H9 (cell line): Measurements from ENCODE around the gene LAMA3. TPM values are rescaled to one million over a fixed set of nuclear protein-coding genes. Genes with fewer than 3 reads are reported as not detected.

Source experiments
- DNase-seq: peaks from one replicate; pipeline ENCODE4 v3.0.0-alpha.2; 2017
- H2AFZ ChIP-seq: one replicate; pipeline ENCODE4 v1.6.1; 2013; ENCODE audit warnings: mild to moderate bottlenecking, low read length, control low read depth, moderate library complexity
- H2AK5ac ChIP-seq: 2 replicates; pipeline ENCODE4 v1.6.1; 2013; ENCODE audit warnings: low read length, control low read depth, mixed read lengths; ENCODE audit not compliant: insufficient read length
- H2BK120ac ChIP-seq: one replicate; pipeline ENCODE4 v1.6.1; 2013; ENCODE audit warnings: low read depth, mild to moderate bottlenecking, low read length, control low read depth, inconsistent platforms; ENCODE audit not compliant: poor library complexity, severe bottlenecking
- H2BK12ac ChIP-seq: 2 replicates; pipeline ENCODE4 v1.6.1; 2013; ENCODE audit warnings: low read length, control low read depth, mixed read lengths, low read depth; ENCODE audit not compliant: insufficient read length
- H2BK15ac ChIP-seq: 2 replicates; pipeline ENCODE4 v1.6.1; 2013; ENCODE audit warnings: low read depth, low read length, control low read depth
- H2BK20ac ChIP-seq: one replicate; pipeline ENCODE4 v1.6.1; 2013; ENCODE audit warnings: low read depth, mild to moderate bottlenecking, low read length, control low read depth, inconsistent platforms; ENCODE audit not compliant: poor library complexity, severe bottlenecking
- H2BK5ac ChIP-seq: 2 replicates; pipeline ENCODE4 v1.6.1; 2013; ENCODE audit warnings: low read length, control low read depth, mixed read lengths; ENCODE audit not compliant: insufficient read length
- H3K14ac ChIP-seq: 2 replicates; pipeline ENCODE4 v1.6.1; 2013; ENCODE audit warnings: low read length, control low read depth; ENCODE audit not compliant: insufficient read depth
- H3K18ac ChIP-seq: 2 replicates; pipeline ENCODE4 v1.6.1; 2013; ENCODE audit warnings: low read depth, mild to moderate bottlenecking, mixed read lengths, low read length, control low read depth; ENCODE audit not compliant: insufficient read length
- H3K23ac ChIP-seq: 2 replicates; pipeline ENCODE4 v1.6.1; 2013; ENCODE audit warnings: low read length, control low read depth, mixed read lengths, low read depth; ENCODE audit not compliant: insufficient read length
- H3K23me2 ChIP-seq: 2 replicates; pipeline ENCODE4 v1.6.1; 2013; ENCODE audit warnings: low read depth, mild to moderate bottlenecking, mixed read lengths, low read length, control low read depth; ENCODE audit not compliant: insufficient read length, poor library complexity, severe bottlenecking
- H3K27ac ChIP-seq: 2 replicates; pipeline ENCODE4 v1.5.1; 2013; ENCODE audit warnings: low read length, control low read depth, mixed read lengths, low read depth; ENCODE audit not compliant: insufficient read length
- H3K27me3 ChIP-seq: 2 replicates; pipeline ENCODE4 v1.6.1; 2013; ENCODE audit warnings: low read length, control low read depth, inconsistent platforms; ENCODE audit not compliant: insufficient read depth
- H3K4ac ChIP-seq: 2 replicates; pipeline ENCODE4 v1.6.1; 2013; ENCODE audit warnings: low read depth, mild to moderate bottlenecking, control low read depth, inconsistent platforms, low read length, moderate library complexity
- H3K4me1 ChIP-seq: 2 replicates; pipeline ENCODE4 v1.6.1; 2013; ENCODE audit warnings: low read length, control low read depth, inconsistent platforms; ENCODE audit not compliant: insufficient read depth
- H3K4me2 ChIP-seq: 2 replicates; pipeline ENCODE4 v1.6.1; 2013; ENCODE audit warnings: low read length, control low read depth, mixed read lengths; ENCODE audit not compliant: insufficient read length, insufficient read depth
- H3K56ac ChIP-seq: 2 replicates; pipeline ENCODE4 v1.6.1; 2013; ENCODE audit warnings: low read depth, mild to moderate bottlenecking, mixed read lengths, low read length, control low read depth; ENCODE audit not compliant: insufficient read length
- H3K79me1 ChIP-seq: 2 replicates; pipeline ENCODE4 v1.6.1; 2013; ENCODE audit warnings: low read depth, mild to moderate bottlenecking, moderate library complexity, low read length, control low read depth, inconsistent platforms; ENCODE audit not compliant: insufficient read depth, poor library complexity, severe bottlenecking
- H3K79me2 ChIP-seq: 2 replicates; pipeline ENCODE4 v1.6.1; 2013; ENCODE audit warnings: low read length, control low read depth, inconsistent platforms; ENCODE audit not compliant: insufficient read depth
- H3K9ac ChIP-seq: 2 replicates; pipeline ENCODE4 v1.6.1; 2013; ENCODE audit warnings: low read length, control low read depth, mixed read lengths; ENCODE audit not compliant: insufficient read length; ENCODE audit errors: extremely low read depth
- H3K9me3 ChIP-seq: one replicate; pipeline ENCODE4 v1.6.1; 2013; ENCODE audit warnings: low read depth, low read length, inconsistent platforms; ENCODE audit not compliant: control insufficient read depth
- H3T11ph ChIP-seq: one replicate; pipeline ENCODE4 v1.6.1; 2013; ENCODE audit warnings: mild to moderate bottlenecking, low read length, control low read depth, inconsistent platforms
- H4K20me1 ChIP-seq: one replicate; pipeline ENCODE4 v1.6.1; 2013; ENCODE audit not compliant: control insufficient read depth, insufficient read length, insufficient read depth
- H4K5ac ChIP-seq: 2 replicates; pipeline ENCODE4 v1.6.1; 2013; ENCODE audit warnings: low read depth, mild to moderate bottlenecking, mixed read lengths, low read length, control low read depth; ENCODE audit not compliant: insufficient read length
- H4K8ac ChIP-seq: replicated peaks from 2 replicates; pipeline ENCODE4 v1.6.1; 2013; ENCODE audit warnings: low read length, control low read depth, mixed read lengths, low read depth; ENCODE audit not compliant: insufficient read length
- H4K91ac ChIP-seq: 2 replicates; pipeline ENCODE4 v1.6.1; 2013; ENCODE audit warnings: low read depth, mild to moderate bottlenecking, moderate library complexity, mixed read lengths, low read length, control low read depth; ENCODE audit not compliant: insufficient read length
- H3K27ac Mint-ChIP-seq, 3 experiments: 2 replicates in 2 of 3; 3 replicates in 1 of 3; pipeline ENCODE4 v1.8.0; 2020 to 2021; ENCODE audit warnings: mixed read lengths in 3 of 3, mild to moderate bottlenecking in 1 of 3, moderate library complexity in 1 of 3
- H3K27me3 Mint-ChIP-seq: 2 replicates; pipeline ENCODE4 v1.8.0; 2021; ENCODE audit warnings: low read depth, mild to moderate bottlenecking, moderate library complexity, mixed read lengths
- H3K36me3 Mint-ChIP-seq, 3 experiments: 2 replicates in 2 of 3; 3 replicates in 1 of 3; pipeline ENCODE4 v1.8.0; 2020 to 2021; ENCODE audit warnings: low read depth in 3 of 3, mixed read lengths in 3 of 3; ENCODE audit not compliant: insufficient read depth in 1 of 3
- H3K4me1 Mint-ChIP-seq, 2 experiments: 2 replicates each; pipeline ENCODE4 v1.8.0; 2020; ENCODE audit warnings: mixed read lengths in 2 of 2
- H3K4me3 Mint-ChIP-seq, 2 experiments: 2 replicates in 1 of 2; 3 replicates in 1 of 2; pipeline ENCODE4 v1.8.0; 2020 to 2021; ENCODE audit warnings: mild to moderate bottlenecking in 2 of 2, mixed read lengths in 2 of 2, moderate library complexity in 1 of 2
- H3K9me3 Mint-ChIP-seq, 2 experiments: 2 replicates in 1 of 2; 3 replicates in 1 of 2; pipeline ENCODE4 v1.8.0; 2020; ENCODE audit warnings: mild to moderate bottlenecking in 2 of 2, mixed read lengths in 2 of 2, moderate library complexity in 1 of 2
- CTCF ChIP-seq: fragments of 200-600 bp; sonication (generic); conservative IDR thresholded peaks from 3 replicates; pipeline ENCODE4 v1.8.0; 2021; ENCODE audit warnings: antibody characterized with exemption, mild to moderate bottlenecking
- WGBS: extraction: QIAGEN DNeasy Blood & Tissue Kit; methylation state at CpG from one replicate; pipeline ENCODE4 v1.1.7; 2013; ENCODE audit warnings: missing lambda C conversion rate, low lambda C conversion rate, mixed read lengths; ENCODE audit not compliant: insufficient read length; ENCODE audit errors: extremely low coverage; 5-methylcytosine and 5-hydroxymethylcytosine counted together
- total RNA-seq: library from RNA; stranded (reverse); gene quantifications from 2 replicates; pipeline ENCODE4 v1.2.1, GENCODE V29; 2021

Gene LAMA3
- total RNA-seq, 1 experiment from 2014 or later, result 0.33 TPM

- H3K27me3 Mint-ChIP-seq, result no peaks in the 10 kb centered on the region
- Histone ChIP-seq H4K91ac (no peak overlapping the region), H3K9me3 (no peaks in the 10 kb centered on the region), H3K79me1 (no peaks in the 10 kb centered on the region), H4K8ac (no peak overlapping the region), H3K4me1 (no peaks in the 10 kb centered on the region), H3K23me2 (no peaks in the 10 kb centered on the region), H3K4me2 (no peak overlapping the region), H4K20me1 (no peaks in the 10 kb centered on the region), H3K27ac (no peak overlapping the region), H3T11ph (no peak overlapping the region), H3K27me3 (no peaks in the 10 kb centered on the region), H2BK120ac (no peak overlapping the region), H2AFZ (no peak overlapping the region), H3K56ac (no peak overlapping the region), H3K18ac (no peak overlapping the region), H2BK5ac (no peak overlapping the region), H2BK12ac (no peak overlapping the region), H2AK5ac (no peak overlapping the region), H3K14ac (no peak overlapping the region), H2BK20ac (no peak overlapping the region), H3K9ac (no peak overlapping the region), H4K5ac (no peak overlapping the region), H3K23ac (no peak overlapping the region), H2BK15ac (no peak overlapping the region), H3K79me2 (no peaks in the 10 kb centered on the region), H3K4ac (no peak overlapping the region)
- no CpG with 5 or more reads among the region's 3 CpGs for WGBS
- no peaks in the 10 kb centered on the region for H3K9me3 Mint-ChIP-seq
- H3K27ac Mint-ChIP-seq, result no peak overlapping the region
- no peaks in the 10 kb centered on the region for H3K36me3 Mint-ChIP-seq
- no peak overlapping the region for H3K4me3 Mint-ChIP-seq
- TF ChIP-seq CTCF, result no peak
- no peak for DNase-seq
- H3K4me1 Mint-ChIP-seq, result peaks cover 17 to 18% of the 10 kb centered on the region in 2 experiments
These were observed 197.8 kb downstream of the LAMA3 start for GRCh38 chr18:23887035-23887434.
